Left lung (tissue), 10 donors: Measurements from ENCODE around the gene PRG2. TPM values are rescaled to one million over a fixed set of nuclear protein-coding genes. Genes with fewer than 3 reads are reported as not detected.

ENCODE experiments used
- ATAC-seq: fragments of 200-7000 bp; cut with Tn5 transposase; one replicate; pipeline ENCODE4 v1.9.1; 2020; ENCODE audit warnings: moderate library complexity
- DNase-seq, 4 donors: peaks; one replicate each; pipeline ENCODE4 v3.0.0-alpha.2; 2013 to 2020
- H3K27ac ChIP-seq, 2 donors: fragments of 200-600 bp; sonication (generic) in 1 of 2; one replicate each; pipeline versions ENCODE4 v1.5.0 to v1.8.0; 2020 to 2021
- H3K27me3 ChIP-seq, 2 donors: fragments of 200-600 bp; sonication (generic) in 1 of 2; one replicate each; pipeline versions ENCODE4 v1.5.0 to v1.8.0; 2020 to 2021
- H3K36me3 ChIP-seq, 2 donors: fragments of 200-600 bp; sonication (generic) in 1 of 2; one replicate each; pipeline versions ENCODE4 v1.5.0 to v1.8.0; 2020 to 2021
- H3K4me1 ChIP-seq, 2 donors: fragments of 200-600 bp; one replicate each; pipeline ENCODE4 v1.8.0; 2021
- H3K4me3 ChIP-seq, 2 donors: fragments of 200-600 bp; sonication (generic) in 1 of 2; one replicate each; pipeline versions ENCODE4 v1.5.0 to v1.8.0; 2020 to 2021; ENCODE audit warnings: mild to moderate bottlenecking in 1 of 2
- H3K9me3 ChIP-seq, 2 donors: fragments of 200-600 bp; sonication (generic) in 1 of 2; one replicate each; pipeline versions ENCODE4 v1.5.0 to v1.8.0; 2020 to 2021
- CTCF ChIP-seq, 2 donors: fragments of 200-600 bp; sonication (generic) in 1 of 2; IDR thresholded peaks; one replicate each; pipeline versions ENCODE4 v1.5.0 to v1.8.0; 2021; ENCODE audit warnings: antibody characterized with exemption in 2 of 2
- intact Hi-C, 2 donors: fragments of 100-400 bp; cut with DNase I; formaldehyde crosslinking; loops; one replicate each; pipeline versions ENCODE4 v1.11.2 to v1.14.2; 2022
- polyA plus RNA-seq, 6 donors: library from polyadenylated mRNA; unstranded; fragments of 120-200 nt; gene quantifications; one replicate each; pipeline ENCODE4 v1.2.1, GENCODE V29; 2013; ENCODE audit not compliant: insufficient read length in 6 of 6
- total RNA-seq, 2 donors: library from RNA; stranded (reverse); fragmentation: NEBNext Ultra II Directional; extraction: Animal tissue kit (Norgen Biotek cat#: 25700); gene quantifications; one replicate each; pipeline ENCODE4 v1.2.1, GENCODE V29; 2021
- donor health status: DM: no; HTN: yes; CAD: no.
- donor health status: DM: no; HTN: no; CAD: no.

The PRG2 gene
- total and polyA plus RNA-seq, 8 donors: 0.34 to 1.7 (median 1.3) TPM; not detected in 1

DNA sequence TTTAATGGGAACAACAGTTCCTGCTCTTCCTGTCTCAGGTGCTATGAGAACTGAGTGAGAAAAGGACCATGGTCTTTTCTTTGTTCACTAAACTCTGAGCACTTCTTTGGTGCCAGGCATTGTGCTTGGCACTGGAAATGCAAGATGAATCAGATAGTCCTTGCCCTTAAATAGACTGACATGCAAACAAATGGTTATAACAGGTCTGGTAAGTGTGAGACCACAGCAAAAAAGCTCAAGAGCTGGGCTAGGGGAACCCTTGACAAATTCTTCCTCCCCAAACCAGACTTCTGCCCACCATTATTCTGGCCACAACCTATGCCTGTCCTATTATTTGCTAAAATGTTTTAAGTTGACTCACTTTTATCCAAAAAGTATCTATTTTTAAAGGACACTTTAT lies 31.4 kb upstream of the PRG2 start:
- Histone ChIP-seq H3K9me3 (no peaks in the 10 kb centered on the region), H3K36me3 (peaks cover 0 to 81% of the 10 kb centered on the region in 2 donors), H3K27me3 (no peaks in the 10 kb centered on the region), H3K4me3 (no peak overlapping the region), H3K4me1 (peaks cover 28 to 69% of the 10 kb centered on the region in 2 donors), H3K27ac (no peak overlapping the region)
- TF ChIP-seq CTCF (IDR thresholded peaks at IDR 0.05): no peak
- DNase-seq: no peak
- intact Hi-C loops: no loop called here
- ATAC-seq: no peak

DNA sequence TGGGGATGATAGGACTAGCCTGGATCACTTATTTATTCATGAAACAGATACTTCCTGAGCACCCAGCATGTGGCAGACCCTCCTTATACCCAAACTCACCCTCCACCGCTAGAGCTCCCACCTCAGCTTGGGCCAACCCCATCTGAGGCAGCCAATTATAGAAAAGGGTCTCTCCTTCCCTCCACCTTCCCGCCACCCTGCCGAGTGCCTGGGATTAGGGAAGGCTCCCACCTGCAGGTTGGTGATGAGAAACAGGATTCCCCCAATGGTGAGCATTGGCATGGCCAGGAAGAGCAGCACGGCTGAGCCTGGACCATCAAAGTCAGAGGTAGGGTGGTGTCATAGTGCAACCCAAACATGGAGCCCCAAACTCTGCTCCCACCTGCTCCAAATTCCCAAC lies 30.6 kb upstream of the PRG2 start:
- intact Hi-C loops: no loop called here
- Histone ChIP-seq H3K27ac (no peak overlapping the region), H3K27me3 (no peaks in the 10 kb centered on the region), H3K4me1 (peaks cover 27 to 71% of the 10 kb centered on the region in 2 donors), H3K4me3 (no peak overlapping the region), H3K9me3 (no peaks in the 10 kb centered on the region), H3K36me3 (peaks cover 0 to 89% of the 10 kb centered on the region in 2 donors)
- ATAC-seq (no peak), DNase-seq (no peak)
- no peak for TF ChIP-seq CTCF (IDR thresholded peaks at IDR 0.05)

DNA sequence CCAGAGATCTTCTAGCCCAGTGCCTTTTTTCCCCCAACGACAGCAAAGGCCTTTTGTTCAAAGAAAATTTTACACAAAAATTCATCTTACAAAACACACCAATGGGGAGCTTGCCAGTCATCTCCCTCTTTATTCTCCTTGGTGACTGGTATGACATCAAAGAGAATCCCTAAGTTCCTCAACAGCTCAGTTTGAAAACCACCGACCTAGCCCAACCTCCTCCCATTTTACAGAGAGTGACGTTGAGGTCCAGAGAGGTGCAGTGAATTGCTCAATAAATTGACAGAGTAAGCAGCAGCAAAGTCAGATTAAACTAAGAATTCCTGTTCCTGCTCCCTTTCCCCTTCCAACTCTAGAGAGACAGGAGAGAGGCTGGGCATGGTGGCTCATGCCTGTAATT lies 28.7 kb upstream of the PRG2 start:
- Histone ChIP-seq H3K27me3 (no peaks in the 10 kb centered on the region), H3K4me3 (no peak overlapping the region), H3K4me1 (peaks cover 11 to 52% of the 10 kb centered on the region in 2 donors), H3K9me3 (no peaks in the 10 kb centered on the region), H3K27ac (no peak overlapping the region), H3K36me3 (peaks cover 0 to 95% of the 10 kb centered on the region in 2 donors)
- ATAC-seq (no peak), DNase-seq (no peak)
- TF ChIP-seq CTCF (IDR thresholded peaks at IDR 0.05): no peak
- intact Hi-C loops: no loop called here

DNA sequence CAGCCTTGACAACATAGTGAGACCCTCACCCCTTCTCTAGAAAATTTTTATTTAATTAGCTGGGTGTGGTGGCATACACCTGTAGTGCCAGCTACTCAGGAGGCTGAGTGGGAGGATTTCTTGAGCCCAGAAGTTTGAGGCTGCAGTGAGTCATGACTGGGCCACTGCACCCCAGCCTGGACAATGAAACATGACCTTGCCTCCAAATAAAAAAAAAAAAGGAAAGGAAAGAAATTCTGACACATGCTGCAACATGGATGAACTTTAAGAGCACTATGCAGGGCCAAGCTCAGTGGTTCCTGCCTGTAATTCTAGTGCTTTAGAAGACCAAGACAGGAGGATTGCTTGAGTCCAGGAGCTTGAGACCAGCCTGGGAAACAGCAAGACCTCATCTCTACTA lies 27.7 kb upstream of the PRG2 start:
- Histone ChIP-seq H3K36me3 (peaks cover 0 to 95% of the 10 kb centered on the region in 2 donors), H3K4me1 (peaks cover 11 to 42% of the 10 kb centered on the region in 2 donors), H3K27me3 (no peaks in the 10 kb centered on the region), H3K27ac (no peak overlapping the region), H3K4me3 (no peak overlapping the region), H3K9me3 (no peaks in the 10 kb centered on the region)
- TF ChIP-seq CTCF (IDR thresholded peaks at IDR 0.05): no peak
- ATAC-seq: no peak
- intact Hi-C loops: no loop called here
- no peak for DNase-seq

GRCh38 chr11:57417056-57417455 lies 26.6 kb upstream of the PRG2 start:
- Histone ChIP-seq H3K36me3 (peaks cover 0 to 95% of the 10 kb centered on the region in 2 donors), H3K27me3 (no peaks in the 10 kb centered on the region), H3K9me3 (no peaks in the 10 kb centered on the region), H3K4me3 (no peak overlapping the region), H3K4me1 (peaks cover 11 to 31% of the 10 kb centered on the region in 2 donors), H3K27ac (peak overlapping the region in 1 of 2 donors; percentile 8)
- intact Hi-C loops: no loop called here
- no peak for TF ChIP-seq CTCF (IDR thresholded peaks at IDR 0.05)
- ATAC-seq (peak; percentile 71), DNase-seq (peak in 2 of 4 donors; percentile 37 to 64)
